ENCODE measurements around the gene GAREM1. TPM values are rescaled to one million over a fixed set of nuclear protein-coding genes. Genes with fewer than 3 reads are reported as not detected.

The GAREM1 gene
- total and polyA plus RNA-seq, 2 donors (not counting 3 experiments of a cell fraction or from before 2014, with no cell fraction given) = 0.69 to 1.0 TPM

DNA sequence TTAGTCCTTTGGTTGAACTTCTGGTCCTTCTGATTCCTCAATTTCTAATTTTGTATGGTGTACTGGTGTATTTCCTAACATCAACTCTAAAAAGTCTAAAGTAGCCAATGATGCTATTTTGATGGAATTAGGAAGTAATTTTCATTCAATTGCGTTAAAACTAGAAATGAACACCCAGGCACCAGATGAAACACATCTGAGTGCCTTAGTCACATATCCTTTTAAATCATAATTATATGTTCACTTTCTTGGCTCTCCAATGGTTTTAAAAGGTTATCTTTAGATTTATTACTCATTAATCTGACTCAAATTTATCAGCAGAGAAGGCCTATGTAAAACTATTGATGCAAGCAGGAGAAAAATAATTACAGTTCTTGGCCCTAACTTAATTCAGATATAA is 119.7 kb downstream of the GAREM1 start:
- H3K9me1 ChIP-seq (replicated peaks; ENCODE audit: control insufficient read depth, extremely low read depth, insufficient read depth, low read length) = no peaks in the 10 kb centered on the region
- H4K20me1 ChIP-seq (replicated peaks; ENCODE audit: control insufficient read depth, extremely low read depth, insufficient read depth, low read length) = no peaks in the 10 kb centered on the region
- H2AFZ ChIP-seq (ENCODE audit: low read depth, low read length) = no peak overlapping the region
- POLR2A ChIA-PET = no interaction called here
- intact Hi-C loops (cut with micrococcal nuclease) = loop anchor here (2.0 kb wide), 2 partner anchors 32 to 42 kb away; no protein-coding TSS in a partner anchor
- no peaks in the 10 kb centered on the region for H3K79me2 ChIP-seq (ENCODE audit: control insufficient read depth, insufficient read depth, low read length)
- no peaks in the 10 kb centered on the region for H3K9me3 ChIP-seq (replicated peaks; ENCODE audit: control insufficient read depth, insufficient read depth, low read length)
- H3K4me2 ChIP-seq (ENCODE audit: insufficient read depth, low read length) = no peak overlapping the region
- DNase-seq (ENCODE audit: low read depth, low spot score) = peak; percentile 25
- FAIRE-seq = no peak
- no peaks in the 10 kb centered on the region for H3K27me3 ChIP-seq (ENCODE audit: control insufficient read depth in 2 of 2, insufficient read depth in 2 of 2, low read length in 2 of 2)
- dilution Hi-C loops (cut with MboI; ENCODE audit: extremely low pct_ligation_motif_present, low sequenced_read_pairs) = no loop called here
- H3K4me1 ChIP-seq (ENCODE audit: control insufficient read depth, extremely low read depth, insufficient read depth, low read length) = peaks cover 11% of the 10 kb centered on the region
- H3K27ac ChIP-seq (ENCODE audit: insufficient read depth, low read depth, low read length) = no peak overlapping the region
- no peak overlapping the region for H3K9ac ChIP-seq (replicated peaks; ENCODE audit: extremely low read depth, insufficient read depth, low read length)
- CTCF ChIA-PET = interaction anchor here (0.7 to 1.9 kb wide), 2 partner anchors 119 to 120 kb away, joined by 3 to 13 read pairs; partner anchors contain the start of gene GAREM1
- no peak overlapping the region for H3K4me3 ChIP-seq (replicated peaks in 1 of 3; ENCODE audit: insufficient read depth in 1 of 3, low read depth in 1 of 3, low read length in 3 of 3)
- no TSS peak for BruUV-seq (replicated peaks)
- TF ChIP-seq JUN (IDR thresholded peaks at IDR 0.05; ENCODE audit: borderline replicate concordance, insufficient read depth, insufficient read length, low read depth) (no peak), POLR2AphosphoS5 (IDR thresholded peaks at IDR 0.05; ENCODE audit: insufficient read depth, low read depth, low read length) (no peak), FOS (IDR thresholded peaks at IDR 0.05; ENCODE audit: borderline replicate concordance, insufficient read depth, low read length) (peak; percentile 7), POLR2A (IDR thresholded peaks at IDR 0.05; ENCODE audit: low read depth, low read length) (no peak)
- TF ChIP-seq, protein P1, sequence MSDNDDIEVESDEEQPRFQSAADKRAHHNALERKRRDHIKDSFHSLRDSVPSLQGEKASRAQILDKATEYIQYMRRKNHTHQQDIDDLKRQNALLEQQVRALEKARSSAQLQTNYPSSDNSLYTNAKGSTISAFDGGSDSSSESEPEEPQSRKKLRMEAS (IDR thresholded peaks at IDR 0.05; ENCODE audit: insufficient read depth, insufficient read length) = no peak
- no peaks in the 10 kb centered on the region for H3K36me3 ChIP-seq (ENCODE audit: control insufficient read depth in 2 of 2, extremely low read depth in 1 of 2, insufficient read depth in 2 of 2, low read length in 2 of 2)

DNA sequence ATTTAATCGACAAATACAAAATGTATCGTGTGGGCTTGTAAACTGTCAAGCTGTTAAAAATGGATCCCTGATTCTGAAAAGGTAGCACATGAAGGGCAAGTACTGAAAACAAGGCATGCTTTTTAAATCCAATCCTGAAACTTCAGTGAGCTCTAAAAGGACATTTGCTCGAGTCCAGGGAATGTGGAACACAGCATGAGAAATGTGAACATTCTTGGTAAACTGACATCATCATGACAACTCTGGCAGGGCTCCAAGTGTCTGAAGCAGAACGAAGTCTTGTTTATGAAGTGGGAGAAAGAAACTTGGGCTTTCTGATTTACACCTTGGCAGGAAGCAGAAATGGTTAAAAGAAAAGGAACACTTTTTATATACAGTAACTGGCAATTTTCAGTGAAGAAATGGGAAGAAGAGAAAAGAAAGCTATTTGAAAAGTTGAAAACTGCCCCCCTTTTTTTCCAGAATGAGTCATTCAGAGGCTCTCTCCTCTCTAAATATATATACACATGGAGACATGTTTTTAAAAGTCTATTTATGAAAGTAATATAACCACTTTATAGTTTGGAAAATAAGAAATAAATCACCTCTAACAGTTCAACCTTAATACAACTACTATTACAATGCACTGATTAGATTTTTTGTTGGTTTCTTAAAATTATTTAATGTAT is 120.8 kb downstream of the GAREM1 start:
- POLR2A ChIA-PET = no interaction called here
- FAIRE-seq = peak; percentile 85

More for the DNA sequence above, 120.8 kb downstream of the GAREM1 start:
- BruUV-seq (replicated peaks) = TSS peak; percentile 39
- Histone ChIP-seq H3K36me3 (ENCODE audit: control insufficient read depth in 2 of 2, extremely low read depth in 1 of 2, insufficient read depth in 2 of 2, low read length in 2 of 2) (no peaks in the 10 kb centered on the region), H3K79me2 (ENCODE audit: control insufficient read depth, insufficient read depth, low read length) (no peaks in the 10 kb centered on the region), H3K4me2 (ENCODE audit: insufficient read depth, low read length) (peak overlapping the region; percentile 43), H4K20me1 (replicated peaks; ENCODE audit: control insufficient read depth, extremely low read depth, insufficient read depth, low read length) (no peaks in the 10 kb centered on the region), H3K9me1 (replicated peaks; ENCODE audit: control insufficient read depth, extremely low read depth, insufficient read depth, low read length) (no peaks in the 10 kb centered on the region), H3K4me1 (ENCODE audit: control insufficient read depth, extremely low read depth, insufficient read depth, low read length) (peaks cover 11% of the 10 kb centered on the region), H2AFZ (ENCODE audit: low read depth, low read length) (peak overlapping the region; percentile 8), H3K4me3 (replicated peaks in 1 of 3; ENCODE audit: insufficient read depth in 1 of 3, low read depth in 1 of 3, low read length in 3 of 3) (peak overlapping the region in 1 of 3 experiments; percentile 10), H3K9ac (replicated peaks; ENCODE audit: extremely low read depth, insufficient read depth, low read length) (peak overlapping the region; percentile 69), H3K27me3 (ENCODE audit: control insufficient read depth in 2 of 2, insufficient read depth in 2 of 2, low read length in 2 of 2) (no peaks in the 10 kb centered on the region), H3K9me3 (replicated peaks; ENCODE audit: control insufficient read depth, insufficient read depth, low read length) (no peaks in the 10 kb centered on the region), H3K27ac (ENCODE audit: insufficient read depth, low read depth, low read length) (peak overlapping the region; percentile 83)
- dilution Hi-C loops (cut with MboI; ENCODE audit: extremely low pct_ligation_motif_present, low sequenced_read_pairs) (no loop called here), intact Hi-C loops (cut with micrococcal nuclease) (loop anchor here (2.0 kb wide), 2 partner anchors 33 to 41 kb away; no protein-coding TSS in a partner anchor)
- peak; percentile 95 for DNase-seq (ENCODE audit: low read depth, low spot score)
- CTCF ChIA-PET = interaction anchor here (0.8 to 1.9 kb wide), 7 partner anchors 23 to 121 kb away, joined by 3 to 13 read pairs (median 4); partner anchors contain the start of gene GAREM1
- TF ChIP-seq POLR2AphosphoS5 (IDR thresholded peaks at IDR 0.05; ENCODE audit: insufficient read depth, low read depth, low read length) = peak; percentile 28
- TF ChIP-seq JUN (IDR thresholded peaks at IDR 0.05; ENCODE audit: borderline replicate concordance, insufficient read depth, insufficient read length, low read depth) = peak; percentile 64
- TF ChIP-seq MYC (IDR thresholded peaks at IDR 0.05; ENCODE audit: low read depth, low read length) = no peak
- TF ChIP-seq CTCF (IDR thresholded peaks at IDR 0.05; ENCODE audit: extremely low read depth in 1 of 2, insufficient read depth in 1 of 2, low read depth in 1 of 2, low read length in 2 of 2) = no peak
- TF ChIP-seq FOS (IDR thresholded peaks at IDR 0.05; ENCODE audit: borderline replicate concordance, insufficient read depth, low read length) = peak; percentile 55
- TF ChIP-seq GATA2 (IDR thresholded peaks at IDR 0.05; ENCODE audit: insufficient read depth, insufficient read length, low read depth, low read length) = no peak
- no peak for TF ChIP-seq POLR2A (IDR thresholded peaks at IDR 0.05; ENCODE audit: low read depth, low read length)
- TF ChIP-seq, protein P1 (IDR thresholded peaks at IDR 0.05; ENCODE audit: insufficient read depth, insufficient read length) = no peak
- TF ChIP-seq EZH2 (IDR thresholded peaks at IDR 0.05; ENCODE audit: borderline replicate concordance, low read depth, low read length, severe bottlenecking) = no peak

All from endothelial cell of umbilical vein (primary cell).